H9 (cell line): ENCODE measurements around the gene GATA5. TPM values are rescaled to one million over a fixed set of nuclear protein-coding genes. Genes with fewer than 3 reads are reported as not detected.

Experiments used
- DNase-seq: peaks from one replicate; pipeline ENCODE4 v3.0.0-alpha.2; 2017
- H2AFZ ChIP-seq: one replicate; pipeline ENCODE4 v1.6.1; 2013; ENCODE audit warnings: mild to moderate bottlenecking, low read length, control low read depth, moderate library complexity
- H2AK5ac ChIP-seq: 2 replicates; pipeline ENCODE4 v1.6.1; 2013; ENCODE audit warnings: low read length, control low read depth, mixed read lengths; ENCODE audit not compliant: insufficient read length
- H2BK120ac ChIP-seq: one replicate; pipeline ENCODE4 v1.6.1; 2013; ENCODE audit warnings: low read depth, mild to moderate bottlenecking, low read length, control low read depth, inconsistent platforms; ENCODE audit not compliant: poor library complexity, severe bottlenecking
- H2BK12ac ChIP-seq: 2 replicates; pipeline ENCODE4 v1.6.1; 2013; ENCODE audit warnings: low read length, control low read depth, mixed read lengths, low read depth; ENCODE audit not compliant: insufficient read length
- H2BK15ac ChIP-seq: 2 replicates; pipeline ENCODE4 v1.6.1; 2013; ENCODE audit warnings: low read depth, low read length, control low read depth
- H2BK20ac ChIP-seq: one replicate; pipeline ENCODE4 v1.6.1; 2013; ENCODE audit warnings: low read depth, mild to moderate bottlenecking, low read length, control low read depth, inconsistent platforms; ENCODE audit not compliant: poor library complexity, severe bottlenecking
- H2BK5ac ChIP-seq: 2 replicates; pipeline ENCODE4 v1.6.1; 2013; ENCODE audit warnings: low read length, control low read depth, mixed read lengths; ENCODE audit not compliant: insufficient read length
- H3K14ac ChIP-seq: 2 replicates; pipeline ENCODE4 v1.6.1; 2013; ENCODE audit warnings: low read length, control low read depth; ENCODE audit not compliant: insufficient read depth
- H3K18ac ChIP-seq: 2 replicates; pipeline ENCODE4 v1.6.1; 2013; ENCODE audit warnings: low read depth, mild to moderate bottlenecking, mixed read lengths, low read length, control low read depth; ENCODE audit not compliant: insufficient read length
- H3K23ac ChIP-seq: 2 replicates; pipeline ENCODE4 v1.6.1; 2013; ENCODE audit warnings: low read length, control low read depth, mixed read lengths, low read depth; ENCODE audit not compliant: insufficient read length
- H3K23me2 ChIP-seq: 2 replicates; pipeline ENCODE4 v1.6.1; 2013; ENCODE audit warnings: low read depth, mild to moderate bottlenecking, mixed read lengths, low read length, control low read depth; ENCODE audit not compliant: insufficient read length, poor library complexity, severe bottlenecking
- H3K27ac ChIP-seq: 2 replicates; pipeline ENCODE4 v1.5.1; 2013; ENCODE audit warnings: low read length, control low read depth, mixed read lengths, low read depth; ENCODE audit not compliant: insufficient read length
- H3K27me3 ChIP-seq: 2 replicates; pipeline ENCODE4 v1.6.1; 2013; ENCODE audit warnings: low read length, control low read depth, inconsistent platforms; ENCODE audit not compliant: insufficient read depth
- H3K4ac ChIP-seq: 2 replicates; pipeline ENCODE4 v1.6.1; 2013; ENCODE audit warnings: low read depth, mild to moderate bottlenecking, control low read depth, inconsistent platforms, low read length, moderate library complexity
- H3K4me1 ChIP-seq: 2 replicates; pipeline ENCODE4 v1.6.1; 2013; ENCODE audit warnings: low read length, control low read depth, inconsistent platforms; ENCODE audit not compliant: insufficient read depth
- H3K4me2 ChIP-seq: 2 replicates; pipeline ENCODE4 v1.6.1; 2013; ENCODE audit warnings: low read length, control low read depth, mixed read lengths; ENCODE audit not compliant: insufficient read length, insufficient read depth
- H3K56ac ChIP-seq: 2 replicates; pipeline ENCODE4 v1.6.1; 2013; ENCODE audit warnings: low read depth, mild to moderate bottlenecking, mixed read lengths, low read length, control low read depth; ENCODE audit not compliant: insufficient read length
- H3K79me1 ChIP-seq: 2 replicates; pipeline ENCODE4 v1.6.1; 2013; ENCODE audit warnings: low read depth, mild to moderate bottlenecking, moderate library complexity, low read length, control low read depth, inconsistent platforms; ENCODE audit not compliant: insufficient read depth, poor library complexity, severe bottlenecking
- H3K79me2 ChIP-seq: 2 replicates; pipeline ENCODE4 v1.6.1; 2013; ENCODE audit warnings: low read length, control low read depth, inconsistent platforms; ENCODE audit not compliant: insufficient read depth
- H3K9ac ChIP-seq: 2 replicates; pipeline ENCODE4 v1.6.1; 2013; ENCODE audit warnings: low read length, control low read depth, mixed read lengths; ENCODE audit not compliant: insufficient read length; ENCODE audit errors: extremely low read depth
- H3K9me3 ChIP-seq: one replicate; pipeline ENCODE4 v1.6.1; 2013; ENCODE audit warnings: low read depth, low read length, inconsistent platforms; ENCODE audit not compliant: control insufficient read depth
- H3T11ph ChIP-seq: one replicate; pipeline ENCODE4 v1.6.1; 2013; ENCODE audit warnings: mild to moderate bottlenecking, low read length, control low read depth, inconsistent platforms
- H4K20me1 ChIP-seq: one replicate; pipeline ENCODE4 v1.6.1; 2013; ENCODE audit not compliant: control insufficient read depth, insufficient read length, insufficient read depth
- H4K5ac ChIP-seq: 2 replicates; pipeline ENCODE4 v1.6.1; 2013; ENCODE audit warnings: low read depth, mild to moderate bottlenecking, mixed read lengths, low read length, control low read depth; ENCODE audit not compliant: insufficient read length
- H4K8ac ChIP-seq: replicated peaks from 2 replicates; pipeline ENCODE4 v1.6.1; 2013; ENCODE audit warnings: low read length, control low read depth, mixed read lengths, low read depth; ENCODE audit not compliant: insufficient read length
- H4K91ac ChIP-seq: 2 replicates; pipeline ENCODE4 v1.6.1; 2013; ENCODE audit warnings: low read depth, mild to moderate bottlenecking, moderate library complexity, mixed read lengths, low read length, control low read depth; ENCODE audit not compliant: insufficient read length
- H3K27ac Mint-ChIP-seq, 3 experiments: 2 replicates in 2 of 3; 3 replicates in 1 of 3; pipeline ENCODE4 v1.8.0; 2020 to 2021; ENCODE audit warnings: mixed read lengths in 3 of 3, mild to moderate bottlenecking in 1 of 3, moderate library complexity in 1 of 3
- H3K27me3 Mint-ChIP-seq: 2 replicates; pipeline ENCODE4 v1.8.0; 2021; ENCODE audit warnings: low read depth, mild to moderate bottlenecking, moderate library complexity, mixed read lengths
- H3K36me3 Mint-ChIP-seq, 3 experiments: 2 replicates in 2 of 3; 3 replicates in 1 of 3; pipeline ENCODE4 v1.8.0; 2020 to 2021; ENCODE audit warnings: low read depth in 3 of 3, mixed read lengths in 3 of 3; ENCODE audit not compliant: insufficient read depth in 1 of 3
- H3K4me1 Mint-ChIP-seq, 2 experiments: 2 replicates each; pipeline ENCODE4 v1.8.0; 2020; ENCODE audit warnings: mixed read lengths in 2 of 2
- H3K4me3 Mint-ChIP-seq, 2 experiments: 2 replicates in 1 of 2; 3 replicates in 1 of 2; pipeline ENCODE4 v1.8.0; 2020 to 2021; ENCODE audit warnings: mild to moderate bottlenecking in 2 of 2, mixed read lengths in 2 of 2, moderate library complexity in 1 of 2
- H3K9me3 Mint-ChIP-seq, 2 experiments: 2 replicates in 1 of 2; 3 replicates in 1 of 2; pipeline ENCODE4 v1.8.0; 2020; ENCODE audit warnings: mild to moderate bottlenecking in 2 of 2, mixed read lengths in 2 of 2, moderate library complexity in 1 of 2
- WGBS: extraction: QIAGEN DNeasy Blood & Tissue Kit; methylation state at CpG from one replicate; pipeline ENCODE4 v1.1.7; 2013; ENCODE audit warnings: missing lambda C conversion rate, low lambda C conversion rate, mixed read lengths; ENCODE audit not compliant: insufficient read length; ENCODE audit errors: extremely low coverage; 5-methylcytosine and 5-hydroxymethylcytosine counted together
- total RNA-seq: library from RNA; stranded (reverse); gene quantifications from 2 replicates; pipeline ENCODE4 v1.2.1, GENCODE V29; 2021
- TF ChIP-seq, protein P1 (sequence below): fragments of 200-600 bp; sonication (generic); conservative IDR thresholded peaks from 3 replicates; pipeline ENCODE4 v1.8.0; 2021; ENCODE audit warnings: antibody characterized with exemption, mild to moderate bottlenecking

The GATA5 gene
- total RNA-seq, 1 experiment from 2014 or later, result 0.24 TPM

DNA sequence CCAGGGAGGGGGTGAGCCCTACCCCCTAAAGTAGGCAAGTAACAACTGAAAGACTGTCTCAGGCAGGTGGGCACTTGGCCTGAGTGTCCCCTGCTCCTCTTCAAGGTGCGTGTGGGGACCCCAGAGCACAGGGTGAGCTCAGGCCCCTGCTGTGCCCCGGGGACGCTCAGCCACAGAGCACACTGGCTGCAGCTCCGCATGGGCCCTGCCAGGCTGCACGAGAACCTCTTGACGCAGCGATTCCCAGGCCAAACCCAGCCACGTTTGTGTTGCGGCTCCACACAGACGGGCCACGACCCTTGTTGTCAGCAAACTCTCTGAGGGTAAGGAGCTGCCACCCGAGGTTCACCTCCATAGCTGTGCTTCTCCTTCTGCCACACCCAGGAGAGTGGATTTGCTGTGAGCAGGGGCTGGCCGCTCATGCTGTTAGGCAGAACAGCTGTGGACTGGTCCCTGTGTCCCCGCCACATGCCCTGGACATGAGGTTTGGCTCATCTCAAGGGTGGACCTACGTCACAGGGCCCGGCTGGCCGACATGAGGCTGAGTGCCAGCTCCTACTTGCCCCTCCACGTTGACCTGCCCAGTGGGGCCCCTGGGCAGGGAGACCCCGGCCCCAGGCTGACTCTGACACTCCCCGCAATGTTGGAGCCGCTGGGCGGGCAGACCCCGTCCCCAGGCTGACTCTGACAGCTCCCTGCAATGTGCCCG, 29.7 kb upstream of the GATA5 start:
- Histone ChIP-seq H3K14ac (no peak overlapping the region), H3K27me3 (no peaks in the 10 kb centered on the region), H3K79me2 (no peaks in the 10 kb centered on the region), H4K8ac (no peak overlapping the region), H2BK5ac (no peak overlapping the region), H3K9me3 (no peaks in the 10 kb centered on the region), H2BK15ac (no peak overlapping the region), H3K79me1 (no peaks in the 10 kb centered on the region), H3K4me2 (no peak overlapping the region), H3K4ac (no peak overlapping the region), H3K18ac (no peak overlapping the region), H2AFZ (no peak overlapping the region), H3K9ac (no peak overlapping the region), H3K23me2 (no peaks in the 10 kb centered on the region), H3K27ac (no peak overlapping the region), H4K91ac (no peak overlapping the region), H3K56ac (no peak overlapping the region), H2BK120ac (no peak overlapping the region), H4K5ac (no peak overlapping the region), H3K4me1 (no peaks in the 10 kb centered on the region), H2BK20ac (no peak overlapping the region), H2BK12ac (no peak overlapping the region), H3K23ac (no peak overlapping the region), H4K20me1 (no peaks in the 10 kb centered on the region), H2AK5ac (no peak overlapping the region), H3T11ph (no peak overlapping the region)
- H3K27me3 Mint-ChIP-seq, result peaks cover 11% of the 10 kb centered on the region
- TF ChIP-seq, protein P1, sequence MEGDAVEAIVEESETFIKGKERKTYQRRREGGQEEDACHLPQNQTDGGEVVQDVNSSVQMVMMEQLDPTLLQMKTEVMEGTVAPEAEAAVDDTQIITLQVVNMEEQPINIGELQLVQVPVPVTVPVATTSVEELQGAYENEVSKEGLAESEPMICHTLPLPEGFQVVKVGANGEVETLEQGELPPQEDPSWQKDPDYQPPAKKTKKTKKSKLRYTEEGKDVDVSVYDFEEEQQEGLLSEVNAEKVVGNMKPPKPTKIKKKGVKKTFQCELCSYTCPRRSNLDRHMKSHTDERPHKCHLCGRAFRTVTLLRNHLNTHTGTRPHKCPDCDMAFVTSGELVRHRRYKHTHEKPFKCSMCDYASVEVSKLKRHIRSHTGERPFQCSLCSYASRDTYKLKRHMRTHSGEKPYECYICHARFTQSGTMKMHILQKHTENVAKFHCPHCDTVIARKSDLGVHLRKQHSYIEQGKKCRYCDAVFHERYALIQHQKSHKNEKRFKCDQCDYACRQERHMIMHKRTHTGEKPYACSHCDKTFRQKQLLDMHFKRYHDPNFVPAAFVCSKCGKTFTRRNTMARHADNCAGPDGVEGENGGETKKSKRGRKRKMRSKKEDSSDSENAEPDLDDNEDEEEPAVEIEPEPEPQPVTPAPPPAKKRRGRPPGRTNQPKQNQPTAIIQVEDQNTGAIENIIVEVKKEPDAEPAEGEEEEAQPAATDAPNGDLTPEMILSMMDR, result no peak
- H3K36me3 Mint-ChIP-seq, result no peaks in the 10 kb centered on the region
- no peaks in the 10 kb centered on the region for H3K4me1 Mint-ChIP-seq
- H3K9me3 Mint-ChIP-seq, result peaks cover 2 to 7% of the 10 kb centered on the region in 2 experiments; a peak in 4 of 5 replicates
- no CpG with 5 or more reads among the region's 24 CpGs for WGBS
- H3K4me3 Mint-ChIP-seq, result no peak overlapping the region
- DNase-seq, result no peak
- peak overlapping the region in 1 of 3 experiments; percentile 70; a peak in 1 of 7 replicates for H3K27ac Mint-ChIP-seq
